Testis (tissue), 2 donors: Measurements from ENCODE around the gene NOXO1.

ENCODE experiments used
- CTCF ChIP-seq, 3 experiments: fragments of 450-650 bp in 2 of 3; fragments of 200-600 bp in 1 of 3; sonication (generic) in 1 of 3; IDR thresholded peaks; one replicate each; pipeline ENCODE4 v1.5.1; 2016 to 2019; ENCODE audit warnings: antibody characterized with exemption in 3 of 3, mild to moderate bottlenecking in 2 of 3, moderate library complexity in 1 of 3
- POLR2A ChIP-seq: fragments of 450-650 bp; IDR thresholded peaks from one replicate; pipeline ENCODE4 v1.6.1; 2017; ENCODE audit warnings: antibody characterized with exemption, mild to moderate bottlenecking, moderate library complexity

DNA sequence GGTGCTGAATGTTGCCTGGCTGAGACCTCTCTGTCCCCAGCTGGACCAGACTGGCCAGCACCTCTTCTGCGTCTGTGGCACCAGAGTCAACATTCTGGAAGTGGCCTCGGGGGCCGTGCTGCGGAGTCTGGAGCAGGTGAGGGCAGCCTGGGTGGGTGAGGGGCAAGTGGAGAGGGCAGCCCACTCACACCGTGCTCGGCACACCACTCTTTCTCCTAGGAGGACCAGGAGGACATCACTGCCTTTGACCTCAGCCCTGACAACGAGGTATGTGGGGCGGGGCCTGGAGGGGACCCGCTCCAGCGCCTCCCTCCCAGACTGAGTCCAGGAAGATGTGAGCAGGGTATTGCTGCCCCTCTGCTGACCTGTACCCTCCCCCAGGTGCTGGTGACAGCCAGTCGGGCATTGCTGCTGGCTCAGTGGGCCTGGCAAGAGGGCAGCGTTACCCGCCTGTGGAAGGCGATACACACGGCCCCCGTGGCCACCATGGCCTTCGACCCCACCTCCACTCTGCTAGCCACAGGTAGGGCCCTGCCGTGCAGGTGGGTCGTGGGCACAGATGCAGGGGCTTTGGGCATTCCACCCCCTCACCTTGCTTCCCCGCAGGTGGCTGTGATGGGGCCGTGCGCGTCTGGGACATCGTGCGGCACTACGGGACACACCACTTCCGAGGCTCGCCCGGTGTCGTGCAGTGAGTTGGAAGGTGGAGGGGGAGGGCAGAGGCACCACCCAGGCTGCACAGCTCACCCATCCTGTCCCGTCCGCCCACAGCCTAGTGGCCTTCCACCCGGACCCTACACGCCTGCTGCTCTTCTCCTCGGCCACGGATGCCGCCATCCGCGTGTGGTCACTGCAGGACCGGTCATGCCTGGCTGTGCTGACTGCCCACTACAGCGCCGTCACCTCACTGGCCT lies 6.9 kb downstream of the NOXO1 start:
- TF ChIP-seq POLR2A (no peak), CTCF (IDR thresholded peaks at IDR 0.05) (no peak)
